NCI-H2081 (cell line): Measurements from ENCODE around the gene THRAP3.
A peak's percentile ranks its signal among the peaks of the same experiment; 100 is the strongest.

Experiments
- DNase-seq, 2 experiments: peaks; one replicate each; lab custom pipeline; 2025; lab: John Stamatoyannopoulos, UW

Gene THRAP3

DNA sequence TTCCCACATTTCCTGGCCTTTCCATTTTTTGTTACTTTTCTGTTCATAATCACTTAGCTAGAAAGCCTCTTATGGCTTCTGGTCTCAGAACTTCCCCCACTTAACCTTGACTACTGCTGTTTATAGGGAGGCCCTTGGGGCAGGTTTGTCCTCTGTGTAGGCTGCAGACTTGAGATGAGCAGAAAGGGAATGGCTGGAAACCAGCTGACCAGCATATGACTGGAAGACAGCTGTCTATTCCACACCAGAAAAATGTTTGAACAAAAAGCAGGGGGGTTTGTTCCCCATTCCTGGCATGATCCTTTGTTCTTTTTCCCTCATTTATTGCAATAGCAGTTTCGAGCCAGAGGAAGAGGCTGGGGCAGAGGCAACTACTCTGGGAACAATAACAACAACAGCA lies 77.0 kb downstream of the THRAP3 start:
- DNase-seq: no peak

- no peak for DNase-seq
Observed at GRCh38 chr1:36303244-36303643, 79.0 kb downstream of the THRAP3 start.

DNA sequence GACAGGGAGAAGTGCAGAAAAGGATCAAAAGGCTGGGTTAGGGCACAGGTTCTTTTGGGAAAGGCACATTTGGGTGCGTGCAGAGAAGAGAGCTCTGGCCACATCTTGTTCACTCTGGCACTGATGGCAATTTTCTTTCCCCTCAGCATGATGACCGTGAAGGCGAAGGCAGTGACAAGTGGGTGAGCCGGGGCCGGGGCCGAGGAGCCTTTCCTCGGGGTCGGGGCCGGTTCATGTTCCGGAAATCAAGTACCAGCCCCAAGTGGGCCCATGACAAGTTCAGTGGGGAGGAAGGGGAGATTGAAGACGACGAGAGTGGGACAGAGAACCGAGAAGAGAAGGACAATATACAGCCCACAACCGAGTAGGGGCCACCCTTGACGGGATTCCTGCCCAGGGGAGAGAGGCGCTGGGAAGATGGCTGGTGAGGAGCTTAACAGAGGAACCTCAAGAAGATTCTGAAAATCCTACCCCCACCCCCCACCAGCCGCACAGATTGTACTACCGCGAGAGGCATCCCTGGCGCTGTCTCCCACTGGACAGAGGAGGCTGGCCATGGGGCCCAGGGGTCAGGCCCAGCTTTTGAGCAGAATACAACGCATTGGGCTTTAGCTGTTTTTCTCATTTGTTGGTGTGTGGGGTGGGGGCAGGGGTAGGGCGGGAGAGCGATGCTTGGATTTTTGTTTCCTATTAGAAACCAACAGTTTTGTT lies 79.6 kb downstream of the THRAP3 start:
- no peak for DNase-seq

- DNase-seq: no peak
Observed at GRCh38 chr1:36304521-36304920, 80.3 kb downstream of the THRAP3 start.

- DNase-seq: no peak
Observed at GRCh38 chr1:36304970-36305914, 81.0 kb downstream of the THRAP3 start.

DNA sequence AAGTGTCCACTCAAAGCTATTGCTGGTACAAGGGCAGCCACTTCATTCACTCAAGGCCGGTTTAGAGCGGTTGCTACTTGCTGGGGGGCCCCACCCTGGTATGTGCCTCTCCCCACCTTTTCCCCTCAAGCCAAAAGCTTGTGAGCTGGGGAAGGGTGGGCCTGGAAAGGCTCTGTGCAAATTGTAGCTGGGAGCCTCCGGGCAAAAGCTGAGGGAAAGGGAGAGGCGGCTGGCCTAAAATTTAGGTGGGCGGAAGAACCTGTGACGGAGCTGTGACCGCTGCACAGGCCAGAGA lies 81.6 kb downstream of the THRAP3 start:
- DNase-seq: no peak

DNA sequence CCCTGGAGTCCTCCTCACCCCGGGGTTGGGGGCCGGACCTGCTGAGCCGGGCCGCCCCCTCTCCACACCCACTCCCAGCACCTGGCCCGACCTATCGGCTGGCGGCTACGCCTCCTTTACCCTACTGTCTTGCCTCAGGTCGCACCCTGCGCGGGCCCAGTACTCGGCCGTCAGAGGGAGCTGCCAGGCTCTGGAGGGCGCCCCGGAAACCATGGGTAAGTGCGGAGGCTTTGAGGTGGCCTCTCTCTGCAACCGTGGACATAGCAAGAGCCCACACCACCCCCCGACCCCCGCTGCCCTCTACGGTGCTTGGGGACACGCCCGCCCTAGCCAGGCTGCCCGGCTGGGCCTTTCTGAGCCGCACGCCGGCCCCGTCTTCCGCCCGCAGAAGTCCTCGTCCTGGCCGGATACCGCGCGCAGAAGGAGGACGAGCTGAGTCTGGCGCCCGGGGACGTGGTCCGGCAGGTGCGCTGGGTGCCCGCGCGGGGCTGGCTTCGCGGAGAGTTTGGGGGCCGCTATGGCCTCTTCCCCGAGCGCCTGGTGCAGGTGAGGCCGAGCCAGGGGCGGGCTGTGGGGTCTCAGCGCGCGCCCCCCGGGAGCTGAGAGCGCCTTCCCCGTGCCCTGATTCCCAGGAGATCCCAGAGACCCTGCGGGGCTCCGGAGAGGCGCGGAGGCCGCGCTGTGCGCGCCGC lies 82.1 kb downstream of the THRAP3 start, which contains the start of gene SH3D21:
Gene SH3D21, plus strand, starts transcription at position 159 of the 692 bp plus-strand sequence. Its CDS starts 53 bp downstream, at position 212.
- peak; percentile 63 to 75 for DNase-seq

GRCh38 chr1:36306902-36307456 lies 82.7 kb downstream of the THRAP3 start:
- DNase-seq: peak; percentile 97 to 98

GRCh38 chr1:36307601-36308330 lies 83.5 kb downstream of the THRAP3 start:
- DNase-seq: no peak

- no peak for DNase-seq
Observed at GRCh38 chr1:36309397-36309796, 85.2 kb downstream of the THRAP3 start.

- no peak for DNase-seq
Observed at GRCh38 chr1:36320291-36320761, 96.1 kb downstream of the THRAP3 start.

GRCh38 chr1:36320767-36321118 lies 96.5 kb downstream of the THRAP3 start:
- DNase-seq: no peak

DNA sequence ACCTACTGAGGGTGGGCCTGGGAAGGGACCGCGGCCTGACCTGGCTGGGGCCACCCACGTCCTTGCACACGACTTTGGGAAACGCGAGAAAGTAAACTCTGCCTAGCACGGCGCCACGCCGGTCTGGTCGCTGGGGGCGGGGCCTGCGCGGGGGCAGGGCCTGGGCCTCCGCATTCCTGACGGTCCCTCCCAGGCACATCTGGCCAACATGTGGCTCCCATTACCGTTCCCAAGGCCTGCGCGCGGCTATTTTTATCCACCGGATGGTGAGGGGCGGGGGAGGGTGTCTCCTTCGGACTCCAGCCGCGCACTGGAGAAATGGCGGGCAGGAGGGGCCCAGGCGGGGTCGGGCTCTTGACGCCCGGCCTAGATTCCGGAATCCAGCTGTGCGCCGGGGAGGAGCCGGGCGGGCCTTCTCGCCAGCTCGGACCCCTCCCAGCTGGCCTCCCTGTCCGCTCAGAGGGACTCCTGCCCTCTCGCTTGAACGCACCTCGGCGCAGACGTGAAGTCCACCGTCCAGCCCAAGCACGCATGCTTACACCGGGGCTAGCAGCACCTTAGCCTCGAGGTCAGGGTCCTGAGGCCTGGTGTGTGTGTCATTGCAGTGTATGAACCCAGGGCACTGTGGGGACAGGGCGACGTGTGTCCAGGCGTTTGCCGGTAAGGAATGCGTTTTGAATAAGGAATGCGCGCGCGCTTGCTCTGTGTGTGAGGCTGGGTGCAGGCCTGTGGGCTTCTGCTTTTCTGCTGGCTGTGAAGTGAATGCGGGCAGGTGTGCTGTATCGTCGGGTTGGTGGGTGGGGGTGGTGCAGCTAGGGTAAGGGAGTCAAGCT lies 97.1 kb downstream of the THRAP3 start:
- no peak for DNase-seq

DNA sequence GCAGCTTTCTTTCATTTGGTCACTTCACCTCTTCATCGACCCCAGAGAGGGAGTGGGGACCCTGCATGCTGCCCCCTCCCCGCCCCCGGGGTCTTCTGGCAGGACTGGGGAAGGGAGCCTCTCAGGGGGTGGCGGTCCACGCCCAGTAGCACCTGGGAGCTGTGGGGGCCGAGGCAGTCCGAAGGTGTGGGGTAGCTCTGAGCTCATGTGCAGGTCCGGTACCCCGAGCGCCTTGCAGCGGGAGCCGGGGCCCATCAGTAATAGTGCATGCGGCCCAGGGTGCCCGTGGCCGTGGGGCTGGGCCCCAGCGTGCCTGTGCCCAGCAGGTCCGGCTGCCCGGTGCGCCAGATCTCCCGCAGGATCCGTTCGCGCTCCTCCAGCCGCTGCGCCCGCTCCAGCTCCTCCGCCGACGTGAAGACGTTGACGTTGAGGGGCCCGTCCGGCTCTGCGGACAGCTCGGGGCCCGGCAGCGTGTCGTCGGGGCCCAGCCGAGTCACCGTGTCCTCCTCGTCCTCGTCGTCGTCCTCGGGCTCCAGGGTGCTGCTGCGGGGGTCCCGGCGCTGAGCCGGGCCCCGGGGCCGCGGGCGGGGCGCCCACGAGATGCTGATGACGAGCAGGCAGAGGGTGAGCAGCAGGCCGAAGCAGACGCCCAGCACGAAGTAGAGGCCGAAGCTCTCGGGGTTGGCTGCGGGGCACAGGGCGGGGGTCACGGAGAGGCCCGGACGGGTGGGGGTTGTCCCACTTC lies 98.0 kb downstream of the THRAP3 start:
- no peak for DNase-seq

DNA sequence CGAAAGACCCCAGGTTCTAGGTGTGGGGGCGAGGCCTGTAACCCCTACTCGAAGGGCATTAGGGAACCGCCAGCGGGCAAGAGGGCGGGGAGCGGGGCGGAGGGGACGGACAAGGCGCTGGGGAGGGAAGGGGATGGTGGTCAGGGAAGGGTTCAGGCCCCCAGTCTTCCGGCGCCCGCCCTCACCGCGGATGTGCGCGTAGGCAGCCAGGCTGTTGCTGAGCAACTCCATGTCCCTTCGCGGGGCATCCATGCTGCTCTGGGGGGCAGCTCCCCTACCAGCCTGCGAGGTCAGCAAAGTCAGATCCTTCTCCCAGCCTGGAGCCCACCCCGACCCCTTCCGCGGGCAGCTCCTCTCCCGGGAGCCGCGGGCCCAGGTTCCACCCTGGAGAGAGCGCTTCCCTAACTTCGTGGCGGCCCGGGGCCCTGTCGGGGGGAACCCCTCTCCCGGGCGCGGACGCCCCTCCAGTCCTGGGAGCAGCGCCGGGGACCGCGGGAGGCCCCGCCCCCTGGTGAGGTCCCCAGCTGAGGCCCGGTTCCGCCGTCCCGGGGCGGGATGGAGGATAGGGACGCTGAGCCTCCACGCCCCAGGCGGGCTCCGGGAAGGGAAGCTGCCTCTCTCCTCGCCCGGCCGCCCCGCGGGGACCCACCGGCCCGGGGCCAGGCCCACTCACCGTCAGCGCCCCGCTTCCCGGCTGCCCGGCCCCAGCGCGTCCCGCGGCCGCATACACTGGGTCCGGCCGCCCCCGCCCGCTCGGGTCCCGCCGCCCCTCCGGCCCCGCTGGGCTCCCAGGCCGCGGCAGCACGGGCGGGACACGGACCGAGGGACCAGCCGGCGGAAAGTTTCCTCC lies 98.8 kb downstream of the THRAP3 start:
- no peak for DNase-seq

DNA sequence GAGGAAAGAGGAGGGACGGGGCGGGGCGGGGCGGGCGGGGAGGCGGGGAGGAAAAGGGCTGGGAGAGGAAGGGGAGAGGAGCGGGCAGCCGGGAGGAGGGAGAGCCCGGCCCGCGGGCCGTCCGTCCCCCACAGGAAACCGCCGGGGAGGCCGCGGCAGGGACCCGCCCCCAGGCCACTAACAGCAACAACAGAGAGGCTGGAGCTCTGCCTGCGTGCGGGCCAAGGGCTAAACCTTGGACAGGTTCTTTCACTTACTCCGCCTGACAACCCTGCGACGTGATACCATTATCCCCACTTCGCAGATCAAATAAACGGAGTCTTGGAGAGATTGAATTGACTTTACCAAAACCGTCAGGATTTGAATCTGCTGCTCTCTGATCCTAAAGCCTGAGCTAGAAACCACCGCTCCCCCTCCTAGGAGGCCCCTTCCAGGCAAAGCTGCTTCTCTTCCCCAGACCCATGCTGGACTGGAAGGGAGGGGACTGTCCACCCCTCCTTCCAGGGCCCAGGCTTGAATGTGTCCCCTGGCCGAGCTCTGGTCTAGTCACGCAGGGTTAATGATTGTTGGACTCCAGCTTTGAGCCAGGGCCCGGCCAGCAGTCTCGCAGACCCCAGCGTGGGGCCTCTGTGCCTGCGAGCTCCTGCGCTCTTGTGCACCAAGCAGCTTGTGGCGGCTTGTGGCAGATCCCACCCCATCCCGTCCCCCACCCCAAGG lies 99.6 kb downstream of the THRAP3 start, which contains the start of gene EVA1B:
Gene EVA1B, minus strand, starts transcription at position 10 of the 717 bp plus-strand sequence. CDS start 608 bp downstream, outside the sequence.
- DNase-seq: peak; percentile 25 to 50

GRCh38 chr1:36324353-36324703 lies 100.1 kb downstream of the THRAP3 start:
- no peak for DNase-seq

GRCh38 chr1:36326499-36326898 lies 102.3 kb downstream of the THRAP3 start:
- DNase-seq: no peak
